ENCODE results near the gene SOX13.
"Not testable (repeated sequence)": the region's sequence is repeated elsewhere in the genome, so short reads cannot be mapped to it uniquely, and the experiment has no call there.

The SOX13 gene

GRCh38 chr1:204072931-204073836 is at the start of gene SOX13:
Gene SOX13 (plus strand): TSS chr1:204073115. CDS start chr1:204112916, 39,801 bp downstream.
- in situ Hi-C loops (cut with MboI; ENCODE audit: low sequenced_read_pairs) = no loop called here

GRCh38 chr1:204025917-204026707 is 46.8 kb upstream of the SOX13 start:
- in situ Hi-C loops (cut with MboI; ENCODE audit: low sequenced_read_pairs) = no loop called here

GRCh38 chr1:204027446-204027845 is 45.5 kb upstream of the SOX13 start:
- in situ Hi-C loops (cut with MboI; ENCODE audit: low sequenced_read_pairs) = no loop called here

GRCh38 chr1:204029016-204029415 is 43.9 kb upstream of the SOX13 start:
- in situ Hi-C loops (cut with MboI; ENCODE audit: low sequenced_read_pairs) = no loop called here

- in situ Hi-C loops (cut with MboI; ENCODE audit: low sequenced_read_pairs) = no loop called here
Observed at GRCh38 chr1:204031098-204031710, 41.7 kb upstream of the SOX13 start.

- in situ Hi-C loops (cut with MboI; ENCODE audit: low sequenced_read_pairs) = no loop called here
Observed at GRCh38 chr1:204032642-204033235, 40.2 kb upstream of the SOX13 start.

GRCh38 chr1:204033306-204033705 is 39.6 kb upstream of the SOX13 start:
- in situ Hi-C loops (cut with MboI; ENCODE audit: low sequenced_read_pairs) = no loop called here

- in situ Hi-C loops (cut with MboI; ENCODE audit: low sequenced_read_pairs) = no loop called here
Observed at GRCh38 chr1:204036882-204037655, 35.8 kb upstream of the SOX13 start.

GRCh38 chr1:204041232-204041767 is 31.6 kb upstream of the SOX13 start:
- in situ Hi-C loops (cut with MboI; ENCODE audit: low sequenced_read_pairs) = no loop called here

- in situ Hi-C loops (cut with MboI; ENCODE audit: low sequenced_read_pairs) = no loop called here
Observed at GRCh38 chr1:204041803-204042505, 31.0 kb upstream of the SOX13 start.

- in situ Hi-C loops (cut with MboI; ENCODE audit: low sequenced_read_pairs) = no loop called here
Observed at GRCh38 chr1:204042516-204042915, 30.4 kb upstream of the SOX13 start.

GRCh38 chr1:204043680-204044079 is 29.2 kb upstream of the SOX13 start:
- in situ Hi-C loops (cut with MboI; ENCODE audit: low sequenced_read_pairs) = no loop called here

- in situ Hi-C loops (cut with MboI; ENCODE audit: low sequenced_read_pairs) = no loop called here
Observed at GRCh38 chr1:204044448-204044847, 28.5 kb upstream of the SOX13 start.

GRCh38 chr1:204045430-204045829 is 27.5 kb upstream of the SOX13 start:
- in situ Hi-C loops (cut with MboI; ENCODE audit: low sequenced_read_pairs) = no loop called here

GRCh38 chr1:204046346-204046745 is 26.6 kb upstream of the SOX13 start:
- in situ Hi-C loops (cut with MboI; ENCODE audit: low sequenced_read_pairs) = no loop called here

GRCh38 chr1:204048796-204049195 is 24.1 kb upstream of the SOX13 start:
- in situ Hi-C loops (cut with MboI; ENCODE audit: low sequenced_read_pairs) = not testable (repeated sequence)

GRCh38 chr1:204051258-204051657 is 21.7 kb upstream of the SOX13 start:
- in situ Hi-C loops (cut with MboI; ENCODE audit: low sequenced_read_pairs) = no loop called here

GRCh38 chr1:204051718-204052117 is 21.2 kb upstream of the SOX13 start:
- in situ Hi-C loops (cut with MboI; ENCODE audit: low sequenced_read_pairs) = no loop called here

- in situ Hi-C loops (cut with MboI; ENCODE audit: low sequenced_read_pairs) = no loop called here
Observed at GRCh38 chr1:204053893-204054292, 19.0 kb upstream of the SOX13 start.

Data from HL-60/S4 (cell line).